Right cardiac atrium (tissue), 5 donors: ENCODE measurements around the gene GAPVD1. TPM values are rescaled to one million over a fixed set of nuclear protein-coding genes. Genes with fewer than 3 reads are reported as not detected.

Experiments
- ATAC-seq, 2 donors: fragments of 200-7000 bp; cut with Tn5 transposase; one replicate each; pipeline versions ENCODE4 v1.8.0 to v1.9.1; 2020; ENCODE audit warnings: moderate library complexity in 2 of 2, mild to moderate bottlenecking in 1 of 2
- DNase-seq, 3 donors: peaks; one replicate each; pipeline ENCODE4 v3.0.0-alpha.2; 2020
- H3K27ac ChIP-seq: one replicate; pipeline ENCODE4 v1.5.1; 2013; ENCODE audit warnings: mild to moderate bottlenecking, low read length, control low read depth, moderate library complexity
- H3K27me3 ChIP-seq: one replicate; pipeline ENCODE4 v1.6.1; 2013; ENCODE audit not compliant: control insufficient read depth, insufficient read depth
- H3K4me1 ChIP-seq: one replicate; pipeline ENCODE4 v1.6.1; 2013; ENCODE audit warnings: low read length; ENCODE audit not compliant: control insufficient read depth, insufficient read depth
- H3K4me3 ChIP-seq: one replicate; pipeline ENCODE4 v1.5.1; 2013; ENCODE audit warnings: low read length, control low read depth
- H3K9me3 ChIP-seq: one replicate; pipeline ENCODE4 v1.6.1; 2013; ENCODE audit warnings: low read length; ENCODE audit not compliant: control insufficient read depth
- WGBS: extraction: QIAGEN DNeasy Blood & Tissue Kit; methylation state at CpG from one replicate; pipeline ENCODE4 v1.1.7; 2013; 5-methylcytosine and 5-hydroxymethylcytosine counted together
- intact Hi-C, 4 donors: fragments of 100-400 bp; cut with DNase I; formaldehyde crosslinking; loops; one replicate each; pipeline versions ENCODE4 v1.11.0 to v1.14.0; 2022 to 2023
- polyA plus RNA-seq: library from polyadenylated mRNA; stranded (reverse); fragments of 200-250 nt; gene quantifications from one replicate; pipeline ENCODE4 v1.2.3, GENCODE V29; 2013
- total RNA-seq, 4 donors: library from RNA; stranded (reverse); fragmentation: NEBNext Ultra II Directional; extraction: Animal tissue kit (Norgen Biotek cat#: 25700); gene quantifications; one replicate each; pipeline ENCODE4 v1.2.1, GENCODE V29; 2021
- donor health status: healthy with polysubstance abuse.
- donor health status: DM: no; HTN: yes; CAD: no.
- donor health status: DM: no; HTN: no; CAD: no.
- donor health status: DM: no; HTN: yes; CAD: no; lungs with severe emphysema.
- donor health status: DM: yes; HTN: yes; CAD: no.

The GAPVD1 gene
- total and polyA plus RNA-seq, 5 donors: 8.1 to 45.7 (median 33.1) TPM

- no peak for DNase-seq
- WGBS: 64% methylated on average over 7 of the region's 7 CpGs
- Histone ChIP-seq H3K9me3 (no peaks in the 10 kb centered on the region), H3K4me1 (no peaks in the 10 kb centered on the region), H3K4me3 (peak overlapping the region; percentile 59), H3K27ac (no peak overlapping the region), H3K27me3 (no peaks in the 10 kb centered on the region)
- intact Hi-C loops: no loop called here
- no peak for ATAC-seq
Observed at GRCh38 chr9:125238127-125238914, 23.3 kb upstream of the GAPVD1 start.

DNA sequence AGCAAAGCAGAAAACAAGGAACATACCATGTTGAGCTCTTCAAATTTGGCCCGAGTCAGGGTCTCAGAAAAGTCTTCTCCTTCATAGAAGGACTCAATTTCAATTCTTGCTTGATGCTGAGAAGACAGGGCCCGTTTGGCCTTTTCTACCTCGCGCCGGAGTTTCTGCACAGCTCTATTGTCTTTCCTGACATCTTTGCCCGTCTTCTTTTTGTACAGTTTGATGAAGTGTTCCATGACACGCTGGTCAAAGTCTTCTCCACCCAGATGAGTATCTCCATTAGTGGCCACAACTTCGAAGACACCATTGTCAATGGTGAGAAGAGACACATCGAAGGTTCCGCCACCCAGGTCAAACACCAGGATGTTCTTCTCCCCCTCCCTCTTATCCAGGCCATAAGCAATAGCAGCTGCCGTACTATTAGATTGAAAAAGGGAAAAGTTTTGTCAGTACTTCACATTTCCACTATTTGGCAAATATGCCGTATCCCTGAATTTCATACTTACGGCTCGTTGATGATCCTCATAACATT is 22.6 kb upstream of the GAPVD1 start:
- WGBS: 60% methylated on average over 14 of the region's 14 CpGs
- H3K4me1 ChIP-seq: no peaks in the 10 kb centered on the region
- intact Hi-C loops: no loop called here
- H3K4me3 ChIP-seq: peak overlapping the region; percentile 59
- no peak overlapping the region for H3K27ac ChIP-seq
- no peaks in the 10 kb centered on the region for H3K27me3 ChIP-seq
- no peaks in the 10 kb centered on the region for H3K9me3 ChIP-seq
- ATAC-seq (no peak), DNase-seq (no peak)

- WGBS: 7% methylated on average over 8 of the region's 8 CpGs
- intact Hi-C loops: no loop called here
- Histone ChIP-seq H3K27me3 (no peaks in the 10 kb centered on the region), H3K4me1 (no peaks in the 10 kb centered on the region), H3K9me3 (no peaks in the 10 kb centered on the region), H3K27ac (no peak overlapping the region), H3K4me3 (peak overlapping the region; percentile 59)
- ATAC-seq: no peak
- DNase-seq: no peak
Observed at GRCh38 chr9:125239631-125240597, 21.7 kb upstream of the GAPVD1 start.

- WGBS: under 1% methylated on average over 33 of the region's 33 CpGs
- peak overlapping the region; percentile 93 for H3K27ac ChIP-seq
- ATAC-seq: peak; percentile 9 to 12
- no peaks in the 10 kb centered on the region for H3K9me3 ChIP-seq
- intact Hi-C loops: no loop called here
- no peaks in the 10 kb centered on the region for H3K4me1 ChIP-seq
- DNase-seq: peak in 1 of 3 donors; percentile 57
- no peaks in the 10 kb centered on the region for H3K27me3 ChIP-seq
- H3K4me3 ChIP-seq: peak overlapping the region; percentile 59
Observed at GRCh38 chr9:125240649-125240999, 21.0 kb upstream of the GAPVD1 start.

DNA sequence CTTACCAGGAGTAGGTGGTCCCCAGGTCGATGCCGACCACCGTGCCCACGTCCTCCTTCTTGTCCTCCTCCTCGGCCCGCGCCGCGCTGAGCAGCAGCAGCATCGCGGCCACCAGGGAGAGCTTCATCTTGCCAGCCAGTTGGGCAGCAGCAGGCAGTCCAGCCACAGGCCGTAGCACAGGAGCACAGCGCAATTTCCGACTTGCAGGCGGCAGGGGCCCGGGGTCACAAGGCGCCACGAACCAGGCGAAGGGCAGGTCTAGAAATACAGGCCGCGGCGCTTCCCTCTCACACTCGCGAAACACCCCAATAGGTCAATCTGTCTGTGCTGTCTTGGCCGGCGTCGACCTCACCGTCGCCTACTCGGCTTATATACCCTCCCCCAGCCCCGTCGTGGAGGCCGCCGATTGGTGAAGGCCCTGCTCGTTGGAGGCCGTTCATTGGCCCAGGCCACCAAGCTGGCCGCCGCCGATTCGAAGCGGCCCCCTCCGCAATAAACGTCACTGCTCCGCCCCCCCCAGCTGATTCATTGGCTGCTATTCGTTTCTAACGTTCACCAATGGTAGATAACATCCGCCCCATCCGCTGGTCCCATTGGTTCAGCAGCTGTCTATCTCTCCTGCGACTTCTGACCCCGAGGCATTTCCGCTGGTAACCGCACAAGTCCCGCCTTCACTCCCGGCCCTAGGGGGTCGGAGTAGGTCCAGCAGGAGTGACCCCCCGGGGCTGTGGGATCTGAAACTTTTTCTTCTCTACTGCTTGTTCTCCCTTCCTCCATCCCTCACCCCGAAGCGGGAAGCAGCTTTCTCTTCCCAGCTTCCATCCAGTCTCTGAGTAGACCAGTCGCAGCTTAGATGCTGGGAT is 20.4 kb upstream of the GAPVD1 start, which contains the start of gene HSPA5:
TSS of gene HSPA5 (minus strand) at position 344 of the 863 bp plus-strand sequence. CDS start at position 127, 217 bp downstream.
- Histone ChIP-seq H3K9me3 (no peaks in the 10 kb centered on the region), H3K27me3 (no peaks in the 10 kb centered on the region), H3K4me3 (peak within 1 kb of the TSS; percentile 80), H3K27ac (peak within 1 kb of the TSS; percentile 100), H3K4me1 (no peaks in the 10 kb centered on the region)
- DNase-seq: peak; percentile 100
- peak; percentile 98 for ATAC-seq
- intact Hi-C loops: no loop called here
- WGBS: under 1% methylated on average over 59 of the region's 59 CpGs

GRCh38 chr9:125241863-125242739 is 19.5 kb upstream of the GAPVD1 start:
- ATAC-seq (peak; percentile 2 to 38), DNase-seq (peak; percentile 42 to 66 (median 62))
- H3K27ac ChIP-seq: peak overlapping the region; percentile 100
- intact Hi-C loops: no loop called here
- WGBS: 22% methylated on average over 27 of the region's 27 CpGs
- no peaks in the 10 kb centered on the region for H3K9me3 ChIP-seq
- no peaks in the 10 kb centered on the region for H3K4me1 ChIP-seq
- peak overlapping the region; percentile 80 for H3K4me3 ChIP-seq
- no peaks in the 10 kb centered on the region for H3K27me3 ChIP-seq

- Histone ChIP-seq H3K4me1 (no peaks in the 10 kb centered on the region), H3K4me3 (no peak overlapping the region), H3K27ac (no peak overlapping the region), H3K9me3 (no peaks in the 10 kb centered on the region), H3K27me3 (no peaks in the 10 kb centered on the region)
- intact Hi-C loops: no loop called here
- ATAC-seq (no peak), DNase-seq (no peak)
- 86% methylated on average over 15 of the region's 15 CpGs for WGBS
Observed at GRCh38 chr9:125243792-125244260, 17.8 kb upstream of the GAPVD1 start.

GRCh38 chr9:125246261-125246667 is 15.4 kb upstream of the GAPVD1 start:
- Histone ChIP-seq H3K27ac (no peak overlapping the region), H3K4me1 (no peaks in the 10 kb centered on the region), H3K9me3 (no peaks in the 10 kb centered on the region), H3K27me3 (no peaks in the 10 kb centered on the region), H3K4me3 (no peak overlapping the region)
- no peak for ATAC-seq
- intact Hi-C loops: no loop called here
- 79% methylated on average over 6 of the region's 6 CpGs for WGBS
- DNase-seq: no peak

- Histone ChIP-seq H3K4me1 (no peaks in the 10 kb centered on the region), H3K9me3 (no peaks in the 10 kb centered on the region), H3K4me3 (no peak overlapping the region), H3K27ac (no peak overlapping the region), H3K27me3 (no peaks in the 10 kb centered on the region)
- no peak for ATAC-seq
- intact Hi-C loops: loop anchor here in 1 of 4 donors (10.0 kb wide), 1 partner anchor 121 kb away; no protein-coding TSS in a partner anchor
- DNase-seq: no peak
Observed at GRCh38 chr9:125254231-125254630, 7.4 kb upstream of the GAPVD1 start.
